ENCODE measurements around the gene TEKT2. TPM values are rescaled to one million over a fixed set of nuclear protein-coding genes. Genes with fewer than 3 reads are reported as not detected.
A peak's percentile ranks its signal among the peaks of the same experiment; 100 is the strongest.

TEKT2 gene
- total and polyA plus RNA-seq, 2 of the 4 experiments (the other 2 are of a cell fraction): 0.18 TPM; not detected in 1

DNA sequence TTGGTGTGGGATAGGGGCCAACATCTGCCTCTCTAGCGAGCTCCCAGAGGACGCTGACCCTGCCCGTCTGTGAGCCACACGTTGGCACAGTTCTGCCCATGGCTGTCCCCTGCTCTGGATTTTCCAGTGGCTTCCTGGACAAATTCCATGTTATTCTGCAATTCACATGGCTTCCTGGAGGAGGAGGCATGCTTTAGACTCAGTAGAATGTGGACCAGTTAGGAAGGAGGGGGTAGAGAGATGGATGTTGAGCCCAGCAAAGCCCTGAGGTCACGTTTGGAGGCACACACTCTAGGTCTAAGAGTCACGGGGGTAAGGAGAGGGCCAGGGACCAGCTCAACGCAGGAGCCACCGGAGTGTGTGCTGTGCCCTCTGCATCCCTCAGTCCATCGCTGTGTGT, 28.9 kb downstream of the TEKT2 start:
- Histone ChIP-seq H3K14ac (replicated peaks; ENCODE audit: low read depth, low read length) (no peak overlapping the region), H3K18ac (ENCODE audit: low read depth, low read length) (no peak overlapping the region), H2BK20ac (ENCODE audit: low read depth, low read length) (no peak overlapping the region), H4K91ac (ENCODE audit: insufficient read depth, low read depth, low read length) (no peak overlapping the region), H2BK5ac (ENCODE audit: low read depth, low read length, poor library complexity, severe bottlenecking) (no peak overlapping the region), H2AK9ac (replicated peaks; ENCODE audit: low read depth, low read length, poor library complexity) (no peak overlapping the region), H2AK5ac (ENCODE audit: low read depth, low read length) (peak overlapping the region; percentile 56; the same call in 1 of the 2 replicates), H3K27ac (ENCODE audit: insufficient read depth, low read length) (no peak overlapping the region), H3K4me3 (ENCODE audit: insufficient read depth, low read depth, low read length) (no peak overlapping the region), H3K9ac (ENCODE audit: low read depth, low read length) (no peak overlapping the region), H3K36me3 (ENCODE audit: control insufficient read depth, insufficient read depth, low read length) (no peaks in the 10 kb centered on the region), H2BK15ac (ENCODE audit: low read depth, low read length) (no peak overlapping the region), H3K4ac (ENCODE audit: low read depth, low read length) (no peak overlapping the region), H4K5ac (ENCODE audit: low read depth, low read length) (no peak overlapping the region), H3K27me3 (ENCODE audit: control insufficient read depth, insufficient read depth, low read length) (no peaks in the 10 kb centered on the region), H4K20me1 (ENCODE audit: insufficient read depth, low read length) (no peaks in the 10 kb centered on the region; the same call in 1 of the 2 replicates), H3K56ac (ENCODE audit: extremely low read depth, insufficient read depth, low read length) (no peak overlapping the region), H4K8ac (ENCODE audit: low read depth in 2 of 2, low read length in 2 of 2) (no peak overlapping the region), H3K9me3 (ENCODE audit: control insufficient read depth, insufficient read depth, low read length) (no peaks in the 10 kb centered on the region), H3K23ac (ENCODE audit: low read depth, low read length) (no peak overlapping the region), H2BK120ac (ENCODE audit: low read depth, low read length) (no peak overlapping the region), H2AFZ (replicated peaks; ENCODE audit: low read length, poor library complexity) (no peak overlapping the region), H3K4me2 (ENCODE audit: low read depth, low read length) (no peak overlapping the region), H3K9me1 (ENCODE audit: insufficient read depth, low read length) (peaks cover 10% of the 10 kb centered on the region), H3K4me1 (ENCODE audit: control insufficient read depth, insufficient read depth, low read length) (peaks cover 7% of the 10 kb centered on the region), H3K79me1 (ENCODE audit: low read depth in 1 of 2, low read length in 2 of 2) (no peaks in the 10 kb centered on the region)
- POLR2A ChIA-PET (ENCODE audit: unreplicated experiment): no interaction called here
- dilution Hi-C loops (cut with HindIII; ENCODE audit: low sequenced_read_pairs, unreplicated experiment): no loop called here
- TF ChIP-seq MAFK (IDR thresholded peaks at IDR 0.05; ENCODE audit: low read depth, low read length) (no peak), BHLHE40 (IDR thresholded peaks at IDR 0.05; ENCODE audit: low read depth, low read length) (no peak), CEBPB (IDR thresholded peaks at IDR 0.05; ENCODE audit: low read depth, low read length) (no peak), FOS (IDR thresholded peaks at IDR 0.05; ENCODE audit: low read depth, low read length) (no peak), MXI1 (IDR thresholded peaks at IDR 0.05; ENCODE audit: borderline replicate concordance, low read depth, low read length) (no peak)
- TF ChIP-seq, protein P1, sequence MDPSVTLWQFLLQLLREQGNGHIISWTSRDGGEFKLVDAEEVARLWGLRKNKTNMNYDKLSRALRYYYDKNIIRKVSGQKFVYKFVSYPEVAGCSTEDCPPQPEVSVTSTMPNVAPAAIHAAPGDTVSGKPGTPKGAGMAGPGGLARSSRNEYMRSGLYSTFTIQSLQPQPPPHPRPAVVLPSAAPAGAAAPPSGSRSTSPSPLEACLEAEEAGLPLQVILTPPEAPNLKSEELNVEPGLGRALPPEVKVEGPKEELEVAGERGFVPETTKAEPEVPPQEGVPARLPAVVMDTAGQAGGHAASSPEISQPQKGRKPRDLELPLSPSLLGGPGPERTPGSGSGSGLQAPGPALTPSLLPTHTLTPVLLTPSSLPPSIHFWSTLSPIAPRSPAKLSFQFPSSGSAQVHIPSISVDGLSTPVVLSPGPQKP (IDR thresholded peaks at IDR 0.05; ENCODE audit: borderline replicate concordance, low read depth, low read length): no peak
- TF ChIP-seq, protein P2, sequence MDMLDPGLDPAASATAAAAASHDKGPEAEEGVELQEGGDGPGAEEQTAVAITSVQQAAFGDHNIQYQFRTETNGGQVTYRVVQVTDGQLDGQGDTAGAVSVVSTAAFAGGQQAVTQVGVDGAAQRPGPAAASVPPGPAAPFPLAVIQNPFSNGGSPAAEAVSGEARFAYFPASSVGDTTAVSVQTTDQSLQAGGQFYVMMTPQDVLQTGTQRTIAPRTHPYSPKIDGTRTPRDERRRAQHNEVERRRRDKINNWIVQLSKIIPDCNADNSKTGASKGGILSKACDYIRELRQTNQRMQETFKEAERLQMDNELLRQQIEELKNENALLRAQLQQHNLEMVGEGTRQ (IDR thresholded peaks at IDR 0.05; ENCODE audit: low read depth, low read length): no peak
- WGBS, 2 experiments (ENCODE audit: extremely low coverage in 2 of 2, insufficient read length in 1 of 2): 94% methylated on average over 6 of the region's 9 CpGs; no CpG with 5 or more reads in 1 of the 2 experiments
- CTCF ChIA-PET: no interaction called here
- ATAC-seq (ENCODE audit: low read depth) (no peak), DNase-seq (no peak)
- intact Hi-C loops (cut with micrococcal nuclease): no loop called here
- in situ Hi-C loops (cut with MboI; ENCODE audit: low sequenced_read_pairs): loop anchor here (25.0 kb wide), 1 partner anchor 299 kb away; no protein-coding TSS in a partner anchor
- no TSS peak for BruUV-seq (replicated peaks)

All from IMR-90 (cell line).